Measurements from ENCODE around the gene OVCH1. TPM values are rescaled to one million over a fixed set of nuclear protein-coding genes. Genes with fewer than 3 reads are reported as not detected.
"Not testable (repeated sequence)": the region's sequence is repeated elsewhere in the genome, so short reads cannot be mapped to it uniquely, and the experiment has no call there.

OVCH1 gene
- polyA plus RNA-seq, 3 donors: 0.26 to 0.61 (median 0.49) TPM

GRCh38 chr12:29403991-29404390 is 93.5 kb downstream of the OVCH1 start:
- no peak for DNase-seq

- DNase-seq: no peak
Measured at GRCh38 chr12:29402437-29402836, 95.0 kb downstream of the OVCH1 start.

- DNase-seq: no peak
Measured at GRCh38 chr12:29398495-29398894, 99.0 kb downstream of the OVCH1 start.

GRCh38 chr12:29396774-29397173 is 100.7 kb downstream of the OVCH1 start:
- no peak for DNase-seq

- no peak for DNase-seq
Measured at GRCh38 chr12:29395356-29395755, 102.1 kb downstream of the OVCH1 start.

GRCh38 chr12:29390419-29390818 is 107.1 kb downstream of the OVCH1 start:
- DNase-seq: not testable (repeated sequence)

GRCh38 chr12:29389295-29389919 is 108.1 kb downstream of the OVCH1 start:
- no peak for DNase-seq

GRCh38 chr12:29386084-29386680 is 111.3 kb downstream of the OVCH1 start:
- not testable (repeated sequence) for DNase-seq

GRCh38 chr12:29385194-29385593 is 112.3 kb downstream of the OVCH1 start:
- not testable (repeated sequence) for DNase-seq

GRCh38 chr12:29382251-29382650 is 115.2 kb downstream of the OVCH1 start:
- no peak for DNase-seq

GRCh38 chr12:29380536-29381523 is 116.7 kb downstream of the OVCH1 start, which contains the start of gene ERGIC2:
TSS of gene ERGIC2 (minus strand) at chr12:29381172. CDS start at chr12:29371633, 9,539 bp downstream.
- DNase-seq: peak; percentile 99

Other genes with a start within 250 kb of the OVCH1 start
- gene ERGIC2, start 116.5 kb downstream of the OVCH1 start, polyA plus RNA-seq (ENCODE audit: insufficient read length in 3 of 3): 10 to 100 TPM; 92.9 to 97.0 (median 95.7) TPM